ENCODE data around the gene PAX1. TPM values are rescaled to one million over a fixed set of nuclear protein-coding genes. Genes with fewer than 3 reads are reported as not detected.

The PAX1 gene
- total RNA-seq, 1 experiment from 2014 or later: not detected

GRCh38 chr20:21710863-21711431 is 5.5 kb downstream of the PAX1 start (continued):
- no peak for TF ChIP-seq STAT6 (CRISPR knock-in tag; conservative IDR thresholded peaks at IDR 0.05; ENCODE audit: low read depth)
- no peak for TF ChIP-seq SMAD3 (CRISPR knock-in tag; IDR thresholded peaks at IDR 0.05; ENCODE audit: borderline replicate concordance)
- no peak for TF ChIP-seq GTF2I (CRISPR knock-in tag; conservative IDR thresholded peaks at IDR 0.05)
- TF ChIP-seq NR3C1 (CRISPR knock-in tag; conservative IDR thresholded peaks at IDR 0.05; ENCODE audit: low read depth): no peak
- no peak for TF ChIP-seq SOX15 (CRISPR knock-in tag; IDR thresholded peaks at IDR 0.05)
- TF ChIP-seq ESRRA (CRISPR knock-in tag; IDR thresholded peaks at IDR 0.05; ENCODE audit: borderline replicate concordance): no peak
- no peak for TF ChIP-seq AFF4 (CRISPR knock-in tag; IDR thresholded peaks at IDR 0.05; ENCODE audit: borderline replicate concordance)
- TF ChIP-seq FOXP1 (CRISPR knock-in tag; IDR thresholded peaks at IDR 0.05; ENCODE audit: borderline replicate concordance): no peak

- DNase-seq (ENCODE audit: low spot score): no peak
- Mint-ChIP-seq H3K27me3 (ENCODE audit: low read depth) (peaks cover 100% of the 10 kb centered on the region), H3K4me1 (peaks cover 55% of the 10 kb centered on the region), H3K4me3 (peak overlapping the region; percentile 71), H3K27ac (no peak overlapping the region), H3K9me3 (no peaks in the 10 kb centered on the region), H3K36me3 (peaks cover under 1% of the 10 kb centered on the region; the same call in 1 of the 2 replicates)
- CTCF ChIA-PET: interaction anchor here (2.6 kb wide), 1 partner anchor 9 kb away, joined by 33 read pairs; the partner anchor contains the start of gene PAX1
- POLR2A ChIA-PET: no interaction called here
- no peak for ATAC-seq
- TF ChIP-seq ZMAT4 (CRISPR knock-in tag; IDR thresholded peaks at IDR 0.05) (no peak), ZNF121 (CRISPR knock-in tag; IDR thresholded peaks at IDR 0.05) (no peak), SOX15 (CRISPR knock-in tag; IDR thresholded peaks at IDR 0.05) (no peak), RELA (CRISPR knock-in tag; IDR thresholded peaks at IDR 0.05; ENCODE audit: borderline replicate concordance) (no peak), MLX (CRISPR knock-in tag; IDR thresholded peaks at IDR 0.05) (no peak), RORB (CRISPR knock-in tag; IDR thresholded peaks at IDR 0.05) (no peak), HMGA2 (CRISPR knock-in tag; IDR thresholded peaks at IDR 0.05) (no peak), FOXP4 (CRISPR knock-in tag; IDR thresholded peaks at IDR 0.05) (no peak), ATF6 (CRISPR knock-in tag; IDR thresholded peaks at IDR 0.05) (no peak), FOXJ3 (CRISPR knock-in tag; IDR thresholded peaks at IDR 0.05; ENCODE audit: borderline replicate concordance) (no peak)
Observed at GRCh38 chr20:21712443-21713059, 7.1 kb downstream of the PAX1 start.

All from WTC11 (cell line).